HG03175 (cell line): ENCODE results near the gene SUMO3.
"Not testable (repeated sequence)": the region's sequence is repeated elsewhere in the genome, so short reads cannot be mapped to it uniquely, and the experiment has no call there.

Experiments used
- ATAC-seq: cut with Tn5 transposase; IDR thresholded peaks from one replicate; pipeline ENCODE4 v1.9.1; 2021; ENCODE audit warnings: mild to moderate bottlenecking, moderate library complexity; ENCODE audit not compliant: unreplicated experiment

The SUMO3 gene

GRCh38 chr21:44847261-44848056 lies 29.6 kb upstream of the SUMO3 start:
- no peak for ATAC-seq

- no peak for ATAC-seq
Measured at GRCh38 chr21:44846485-44847260, 28.8 kb upstream of the SUMO3 start.

GRCh38 chr21:44846224-44846484 lies 28.3 kb upstream of the SUMO3 start:
- ATAC-seq, result no peak

GRCh38 chr21:44845418-44846223 lies 27.8 kb upstream of the SUMO3 start:
- ATAC-seq, result peak; percentile 52

- no peak for ATAC-seq
Measured at GRCh38 chr21:44844256-44844655, 26.4 kb upstream of the SUMO3 start.

GRCh38 chr21:44842721-44843445 lies 25.0 kb upstream of the SUMO3 start:
- no peak for ATAC-seq

- no peak for ATAC-seq
Measured at GRCh38 chr21:44842087-44842486, 24.2 kb upstream of the SUMO3 start.

GRCh38 chr21:44840771-44841170 lies 22.9 kb upstream of the SUMO3 start:
- no peak for ATAC-seq

GRCh38 chr21:44838951-44839350 lies 21.1 kb upstream of the SUMO3 start:
- no peak for ATAC-seq

- no peak for ATAC-seq
Measured at GRCh38 chr21:44838039-44838895, 20.4 kb upstream of the SUMO3 start.

GRCh38 chr21:44837537-44837936 lies 19.7 kb upstream of the SUMO3 start:
- no peak for ATAC-seq

- ATAC-seq, result no peak
Measured at GRCh38 chr21:44836666-44837471, 19.0 kb upstream of the SUMO3 start.

GRCh38 chr21:44836349-44836665 lies 18.4 kb upstream of the SUMO3 start:
- no peak for ATAC-seq

GRCh38 chr21:44835647-44835973 lies 17.7 kb upstream of the SUMO3 start:
- no peak for ATAC-seq

- ATAC-seq, result no peak
Measured at GRCh38 chr21:44834951-44835646, 17.2 kb upstream of the SUMO3 start.

- ATAC-seq, result no peak
Measured at GRCh38 chr21:44834231-44834950, 16.5 kb upstream of the SUMO3 start.

- ATAC-seq, result no peak
Measured at GRCh38 chr21:44833663-44834062, 15.8 kb upstream of the SUMO3 start.

GRCh38 chr21:44832516-44833255 lies 14.8 kb upstream of the SUMO3 start:
- ATAC-seq, result not testable (repeated sequence)
